GM20431 (cell line): Measurements from ENCODE around the gene JAKMIP1.
"Not testable (repeated sequence)": the region's sequence is repeated elsewhere in the genome, so short reads cannot be mapped to it uniquely, and the experiment has no call there.

ENCODE experiments used
- in situ Hi-C: fragments of 300-500 bp; cut with MseI, MboI; formaldehyde crosslinking; loops from one replicate; pipeline ENCODE4 v1.15.0; 2020; ENCODE audit warnings: low sequenced_read_pairs; ENCODE audit not compliant: unreplicated experiment

The JAKMIP1 gene

DNA sequence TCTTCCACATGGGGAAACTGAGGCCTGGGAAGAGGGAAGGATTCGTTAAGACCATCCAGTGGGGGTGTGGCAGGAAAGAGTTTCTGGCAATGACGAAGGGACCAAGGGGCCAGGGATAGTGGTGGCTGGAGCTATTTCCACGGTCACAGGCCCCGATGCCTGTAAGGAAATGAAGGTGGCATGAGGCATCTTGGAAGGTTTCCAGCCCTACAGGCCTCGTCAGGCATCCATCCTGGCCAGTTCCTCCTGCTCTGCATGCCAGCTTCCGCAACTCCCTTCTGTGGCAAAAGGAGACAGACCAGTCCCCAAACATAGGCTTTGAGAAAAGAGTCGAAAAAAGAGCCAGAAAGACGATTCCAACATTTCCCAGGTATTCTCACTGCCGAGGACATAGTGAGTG is 173.0 kb downstream of the JAKMIP1 start:
- in situ Hi-C loops = no loop called here

- in situ Hi-C loops = no loop called here
These were observed 175.9 kb downstream of the JAKMIP1 start for GRCh38 chr4:6024313-6024960.

DNA sequence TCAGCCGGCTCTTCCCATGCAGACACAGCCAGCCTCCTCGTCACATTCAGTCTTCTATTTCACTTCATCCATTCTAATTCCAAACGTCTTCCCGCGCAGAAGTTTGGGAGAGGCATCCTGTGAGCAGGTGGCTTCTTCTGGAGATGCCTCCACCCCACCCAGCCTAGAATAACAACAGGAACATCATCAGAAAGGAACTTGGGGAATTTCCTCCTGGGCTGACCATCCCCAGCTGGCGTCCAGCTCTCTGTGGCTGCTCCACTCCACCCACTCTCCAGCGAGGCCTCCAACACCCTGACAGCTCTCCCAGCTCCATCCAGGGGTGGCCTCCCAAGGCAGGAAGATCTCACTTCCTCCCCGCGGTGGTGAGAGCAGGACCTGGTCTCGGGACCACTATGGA is 176.6 kb downstream of the JAKMIP1 start:
- in situ Hi-C loops = no loop called here

GRCh38 chr4:6022607-6023288 is 177.6 kb downstream of the JAKMIP1 start:
- in situ Hi-C loops = no loop called here

DNA sequence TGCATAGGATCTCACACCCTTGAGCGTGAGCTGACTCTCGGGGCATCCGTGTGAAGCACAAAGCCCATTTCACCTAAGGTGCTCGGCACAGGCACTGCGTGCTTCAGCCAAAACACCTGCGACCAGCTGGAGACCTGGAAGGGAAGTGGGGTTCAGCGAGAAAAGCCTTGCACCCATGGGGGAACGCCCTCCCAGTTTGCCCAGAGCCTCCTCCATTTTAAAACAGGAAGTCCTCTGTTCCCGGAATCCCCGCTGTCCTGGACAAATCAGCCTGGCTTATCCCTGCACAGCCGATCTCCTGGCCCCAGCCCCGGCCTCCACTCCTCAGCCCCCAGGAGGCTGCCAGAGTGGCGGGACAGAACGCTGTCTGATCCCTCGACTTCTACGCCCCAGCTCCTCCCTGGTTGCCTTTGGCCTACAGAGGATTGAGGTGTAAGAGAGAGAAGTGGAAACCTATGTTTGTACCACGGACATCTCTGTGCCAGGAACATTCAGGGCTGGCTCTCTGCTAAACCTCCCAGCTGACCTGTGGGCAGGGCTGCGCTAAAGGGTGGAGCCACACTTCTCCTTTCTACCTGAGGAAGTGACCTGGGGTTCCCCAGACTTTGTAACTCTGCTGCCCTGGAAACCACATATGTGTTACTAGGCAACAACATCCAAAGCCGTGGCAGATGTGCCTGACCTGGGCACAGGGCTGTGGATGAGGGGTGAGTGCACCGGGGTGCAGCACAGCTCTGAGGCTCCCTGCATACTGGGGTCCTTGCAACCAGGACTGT is 178.3 kb downstream of the JAKMIP1 start:
- in situ Hi-C loops = no loop called here

DNA sequence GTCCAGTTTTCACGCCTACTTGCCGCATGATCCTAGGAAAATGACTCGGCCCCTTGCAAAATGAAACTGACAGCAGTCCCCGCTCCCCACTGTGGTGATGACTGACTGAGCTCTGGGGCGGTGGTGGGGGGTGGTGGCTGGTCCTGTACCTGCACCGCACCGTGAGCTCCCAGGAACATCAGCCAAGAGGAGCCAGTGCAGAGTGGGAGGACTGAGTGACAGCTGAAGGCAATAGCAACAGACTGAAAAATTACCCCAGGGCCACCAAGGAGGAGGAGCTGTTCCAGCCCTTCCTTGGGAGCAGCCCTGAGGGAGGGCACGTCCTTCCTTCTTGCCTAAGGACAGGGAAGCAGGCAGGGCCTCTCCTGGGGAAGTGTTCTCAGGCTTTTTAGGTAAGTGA is 179.7 kb downstream of the JAKMIP1 start:
- in situ Hi-C loops = no loop called here

DNA sequence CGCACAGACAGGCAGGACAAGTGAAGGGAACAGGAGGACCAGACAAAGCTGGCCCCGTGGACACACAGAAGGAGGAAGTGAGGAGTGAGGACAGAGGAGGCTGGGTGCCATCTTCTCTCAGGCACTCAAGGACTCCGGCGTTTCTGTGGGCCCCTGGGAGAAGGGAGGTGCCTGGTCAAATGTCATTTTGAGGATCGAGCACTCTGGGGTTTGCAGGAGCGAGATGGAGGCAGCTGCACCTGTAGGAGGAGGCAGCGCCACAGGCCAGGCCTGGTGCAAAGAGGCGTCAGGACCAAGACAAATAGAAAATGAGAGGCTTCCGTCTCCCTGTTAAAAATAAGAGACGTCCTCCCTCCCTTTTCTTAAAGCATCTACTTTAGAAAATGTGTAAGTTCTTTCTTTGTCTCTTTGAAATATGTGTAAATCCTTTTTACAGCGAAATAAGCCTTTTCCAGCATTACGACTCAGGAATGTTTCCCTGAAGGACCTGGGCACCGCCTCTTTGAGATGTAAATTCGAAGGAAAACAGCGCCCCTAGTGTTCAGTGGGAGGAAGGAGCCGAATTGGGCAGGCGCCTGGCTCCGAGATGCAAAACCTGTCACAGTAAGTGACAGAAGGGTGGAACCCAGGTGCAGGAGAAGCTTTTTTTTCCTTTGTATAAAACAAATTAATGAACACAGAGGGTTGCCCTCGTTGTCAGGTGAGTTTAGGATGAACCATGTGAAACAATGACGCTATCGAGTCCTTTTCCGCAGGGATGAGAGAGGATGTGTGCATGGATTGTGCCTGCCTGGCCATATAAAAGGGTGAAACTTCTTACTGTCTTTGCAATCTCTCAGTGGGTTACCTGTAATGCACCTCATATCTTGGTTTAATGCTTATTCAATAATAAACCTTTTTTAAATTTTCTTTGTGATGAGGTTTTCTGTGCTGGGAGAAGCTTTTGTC is 180.8 kb downstream of the JAKMIP1 start:
- in situ Hi-C loops = no loop called here

GRCh38 chr4:6018331-6018730 is 182.0 kb downstream of the JAKMIP1 start, which contains the start of gene C4orf50:
TSS of gene C4orf50 (minus strand) at chr4:6018431.
- in situ Hi-C loops = no loop called here

DNA sequence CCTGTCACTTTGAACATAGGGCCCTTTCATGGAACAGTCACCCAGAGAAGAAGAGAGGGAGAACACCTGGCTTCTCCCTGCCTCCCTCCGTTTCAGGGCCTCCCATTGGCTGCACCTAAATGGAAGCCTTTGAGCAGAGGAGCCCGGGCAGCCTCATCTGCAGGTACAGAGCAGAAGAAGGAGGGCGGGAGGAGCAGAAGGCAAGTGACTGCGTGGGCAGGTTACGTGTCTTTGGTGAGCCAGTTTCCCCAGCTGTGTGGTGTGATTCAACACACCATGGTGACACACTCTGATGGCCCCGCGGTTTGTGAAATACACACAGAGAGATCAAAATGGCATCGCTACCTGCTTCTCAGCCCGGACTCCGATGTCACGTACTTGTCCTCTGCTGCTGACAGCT is 182.5 kb downstream of the JAKMIP1 start:
- in situ Hi-C loops = no loop called here

- in situ Hi-C loops = no loop called here
These were observed 183.3 kb downstream of the JAKMIP1 start for GRCh38 chr4:6017030-6017429.

- in situ Hi-C loops = no loop called here
These were observed 186.8 kb downstream of the JAKMIP1 start for GRCh38 chr4:6013564-6013963.

- in situ Hi-C loops = no loop called here
These were observed 188.1 kb downstream of the JAKMIP1 start for GRCh38 chr4:6012200-6012599.

DNA sequence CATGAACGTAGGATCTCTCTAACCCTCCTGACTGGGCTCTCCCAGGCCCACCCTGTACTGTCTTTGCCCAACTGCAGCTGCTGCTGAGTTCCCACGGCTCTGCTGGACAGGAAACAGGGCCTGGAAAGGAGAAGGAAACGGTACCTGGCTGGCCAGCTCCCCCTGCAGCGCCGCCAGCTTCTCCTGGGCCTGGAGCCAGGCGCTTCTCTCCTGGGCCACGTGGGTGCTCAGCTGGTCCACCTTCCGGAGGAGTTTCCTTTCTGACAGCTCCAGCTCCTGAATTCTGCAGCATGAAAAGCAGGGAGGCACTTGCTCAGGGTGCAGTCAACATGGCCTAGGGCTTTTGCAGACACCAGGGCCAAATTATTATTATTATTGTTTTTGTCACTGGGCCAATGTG is 188.7 kb downstream of the JAKMIP1 start:
- in situ Hi-C loops = no loop called here

DNA sequence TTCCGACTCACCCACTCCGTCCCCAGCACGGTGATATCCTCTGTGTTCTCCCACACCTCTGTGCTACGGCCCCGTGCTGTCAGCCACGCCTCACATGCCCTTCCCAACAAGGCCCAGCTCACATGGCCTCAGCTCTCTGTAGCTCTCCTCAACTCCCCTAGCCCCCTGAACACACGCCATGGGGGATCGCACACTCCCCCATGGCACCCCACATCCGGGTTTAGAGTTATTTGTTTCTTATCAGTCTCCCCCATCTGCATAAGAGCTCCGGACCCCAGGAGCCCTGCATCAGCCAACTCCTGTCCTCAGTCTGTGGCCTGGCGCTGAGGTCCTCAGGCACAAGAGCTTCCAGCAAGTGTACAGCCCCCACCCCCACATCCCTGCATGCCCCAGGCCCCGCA is 189.1 kb downstream of the JAKMIP1 start:
- in situ Hi-C loops = no loop called here

DNA sequence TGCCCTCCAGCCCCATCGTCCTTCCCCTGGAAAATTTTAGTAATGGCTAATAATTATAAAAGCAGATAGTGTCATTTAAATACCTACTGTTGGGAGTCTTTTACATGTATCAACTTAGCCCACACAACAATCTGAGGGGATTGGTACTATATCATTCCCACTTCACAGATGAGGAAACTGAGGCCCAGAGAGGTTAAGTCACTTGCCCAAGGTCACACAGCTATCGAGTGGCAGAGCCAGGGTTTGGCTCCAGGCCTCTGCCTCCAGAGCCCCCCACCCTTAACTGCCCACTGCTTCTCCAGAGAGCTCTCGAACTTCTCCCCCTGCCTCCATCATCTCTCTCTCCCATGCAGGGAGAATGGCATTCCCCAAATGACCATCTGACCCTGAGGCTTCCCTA is 189.6 kb downstream of the JAKMIP1 start:
- in situ Hi-C loops = no loop called here

GRCh38 chr4:6009452-6009851 is 190.9 kb downstream of the JAKMIP1 start:
- in situ Hi-C loops = no loop called here

GRCh38 chr4:6008766-6009385 is 191.5 kb downstream of the JAKMIP1 start:
- in situ Hi-C loops = no loop called here

DNA sequence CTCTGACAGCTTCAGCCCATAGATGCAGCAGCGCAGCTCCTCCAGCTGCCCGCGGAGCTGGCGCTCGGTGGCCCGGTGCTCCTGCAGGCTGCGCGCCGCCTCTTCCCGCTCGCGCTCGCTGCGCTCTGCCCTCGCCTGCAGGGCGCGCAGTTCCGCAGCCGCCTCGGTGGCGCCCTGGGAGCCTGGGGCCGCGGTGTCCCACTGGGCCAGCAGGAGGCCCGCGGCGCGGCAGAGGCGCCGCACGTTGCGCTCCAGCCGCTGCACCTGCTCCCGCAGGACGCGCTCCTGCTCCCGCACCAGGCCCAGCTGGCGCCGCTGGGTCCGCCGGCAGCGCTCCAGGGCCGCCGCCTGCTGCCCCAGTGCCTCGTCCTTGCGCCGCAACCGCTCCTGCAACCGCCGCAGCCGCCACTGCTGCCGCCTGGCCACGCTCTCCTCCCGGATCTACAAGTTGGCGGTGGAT is 192.2 kb downstream of the JAKMIP1 start:
- in situ Hi-C loops = no loop called here

DNA sequence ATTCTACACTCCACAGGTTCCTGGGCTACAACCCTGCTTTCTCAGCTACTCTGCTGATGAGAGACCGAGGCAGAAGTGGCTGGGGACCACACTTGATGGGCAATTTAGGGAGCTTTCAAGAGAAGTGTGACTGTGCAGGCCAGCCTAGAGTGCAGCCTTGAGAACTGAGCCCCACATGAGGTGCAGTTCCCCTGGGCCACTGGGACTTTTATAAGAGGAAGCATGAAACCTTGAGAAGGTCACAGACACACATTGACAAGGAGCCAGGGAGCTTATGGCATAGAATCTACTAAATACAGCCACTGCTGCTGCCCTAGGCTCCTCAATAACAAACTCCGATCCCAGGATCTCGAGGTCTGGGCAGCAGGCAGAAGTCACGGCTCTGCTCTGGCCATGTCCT is 195.2 kb downstream of the JAKMIP1 start:
- in situ Hi-C loops = no loop called here

- in situ Hi-C loops = not testable (repeated sequence)
These were observed 196.9 kb downstream of the JAKMIP1 start for GRCh38 chr4:6003485-6003884.
